Lung microvascular endothelial cell (primary cell): ENCODE results near the gene PAPLN. TPM values are rescaled to one million over a fixed set of nuclear protein-coding genes. Genes with fewer than 3 reads are reported as not detected.

Source experiments
- DNase-seq, 2 donors: peaks; one replicate each; pipeline versions ENCODE4 v3.0.0 to v3.0.0-alpha.2; 2010; ENCODE audit warnings: low read depth in 2 of 2
- total RNA-seq: library from RNA; depleted of rRNA; stranded (reverse); fragments of >200 nt; gene quantifications from 2 replicates; pipeline ENCODE4 v1.2.1, GENCODE V29; 2014

PAPLN gene
- total RNA-seq, 1 donor from 2014 or later = 48.4 TPM

- DNase-seq = no peak
Observed at GRCh38 chr14:73261075-73261474, 23.8 kb downstream of the PAPLN start.

GRCh38 chr14:73261520-73262426, 24.5 kb downstream of the PAPLN start:
- no peak for DNase-seq

DNA sequence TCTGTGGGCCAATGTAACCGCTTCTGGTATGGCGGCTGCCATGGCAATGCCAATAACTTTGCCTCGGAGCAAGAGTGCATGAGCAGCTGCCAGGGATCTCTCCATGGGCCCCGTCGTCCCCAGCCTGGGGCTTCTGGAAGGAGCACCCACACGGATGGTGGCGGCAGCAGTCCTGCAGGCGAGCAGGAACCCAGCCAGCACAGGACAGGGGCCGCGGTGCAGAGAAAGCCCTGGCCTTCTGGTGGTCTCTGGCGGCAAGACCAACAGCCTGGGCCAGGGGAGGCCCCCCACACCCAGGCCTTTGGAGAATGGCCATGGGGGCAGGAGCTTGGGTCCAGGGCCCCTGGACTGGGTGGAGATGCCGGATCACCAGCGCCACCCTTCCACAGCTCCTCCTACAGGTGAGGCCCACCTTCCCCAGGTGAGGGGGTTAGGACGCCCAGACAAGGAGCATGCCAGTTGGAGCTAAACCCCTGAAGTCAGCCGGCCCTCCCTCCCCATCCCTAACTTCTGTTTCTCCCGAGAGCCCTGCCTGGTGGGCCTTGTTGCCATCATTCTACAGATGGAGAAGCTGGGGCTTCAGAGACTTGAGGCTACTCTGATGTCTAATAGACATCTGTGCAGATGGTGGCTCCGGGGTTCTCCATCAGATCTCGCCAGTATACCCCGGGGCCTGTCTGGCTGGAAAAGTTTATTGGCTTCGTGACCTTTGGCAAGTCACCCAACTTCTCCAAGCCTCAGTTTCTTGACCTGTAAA, 25.3 kb downstream of the PAPLN start:
- DNase-seq = no peak

GRCh38 chr14:73263606-73264005, 26.3 kb downstream of the PAPLN start:
- no peak for DNase-seq

GRCh38 chr14:73264080-73264884, 27.0 kb downstream of the PAPLN start:
- DNase-seq = no peak

DNA sequence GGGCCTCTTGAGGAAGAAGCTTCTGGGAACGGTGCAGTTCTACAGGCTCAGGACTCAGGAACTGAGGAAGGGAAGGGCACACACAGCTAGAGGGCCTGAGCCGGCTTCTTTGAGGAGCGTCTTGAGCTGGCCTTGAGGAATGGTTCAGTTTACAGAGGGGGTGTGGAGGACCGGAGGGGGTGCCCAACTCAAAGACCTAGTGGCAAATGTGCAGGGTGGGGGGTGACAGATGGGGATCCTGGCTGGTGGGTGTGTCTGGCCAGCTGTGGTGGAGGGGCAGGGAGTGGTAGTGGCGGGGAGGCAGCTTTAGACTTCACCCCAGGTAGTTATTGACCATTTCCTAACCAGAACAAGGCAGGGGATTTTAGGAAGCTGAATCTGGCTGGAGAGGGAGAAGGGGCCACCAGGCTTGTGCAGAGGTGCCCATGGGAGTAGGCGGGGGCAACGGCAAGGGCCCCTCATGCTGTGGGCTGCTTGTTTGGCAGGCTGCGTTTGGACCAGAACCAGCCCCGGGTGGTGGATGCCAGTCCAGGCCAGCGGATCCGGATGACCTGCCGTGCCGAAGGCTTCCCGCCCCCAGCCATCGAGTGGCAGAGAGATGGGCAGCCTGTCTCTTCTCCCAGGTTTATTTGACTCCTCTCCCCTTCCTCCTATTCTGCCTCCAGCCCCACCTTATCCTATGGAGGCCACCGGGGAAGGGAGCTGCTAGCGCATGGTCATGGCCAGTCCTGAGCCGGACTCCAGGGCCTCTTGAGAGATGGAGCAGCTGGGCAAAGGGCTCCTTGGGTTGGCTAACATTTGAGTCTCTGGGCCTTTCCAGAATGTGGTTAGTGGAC, 27.8 kb downstream of the PAPLN start:
- DNase-seq = no peak

DNA sequence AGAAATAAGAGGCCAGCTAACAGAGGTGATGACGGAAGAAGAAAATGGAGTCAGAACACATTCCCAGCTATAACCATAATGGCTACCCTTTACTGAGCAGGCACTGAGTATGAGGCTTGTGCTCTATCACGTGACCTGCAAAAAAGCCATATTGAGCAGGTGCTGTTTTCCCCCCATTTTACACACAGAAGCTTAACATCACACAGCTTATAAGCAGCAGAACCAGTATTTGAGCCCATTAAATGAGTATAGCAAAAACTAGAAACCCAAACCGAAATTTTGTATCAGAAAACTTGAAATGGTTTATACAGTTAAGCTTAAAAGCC, 28.4 kb downstream of the PAPLN start:
- DNase-seq = no peak

DNA sequence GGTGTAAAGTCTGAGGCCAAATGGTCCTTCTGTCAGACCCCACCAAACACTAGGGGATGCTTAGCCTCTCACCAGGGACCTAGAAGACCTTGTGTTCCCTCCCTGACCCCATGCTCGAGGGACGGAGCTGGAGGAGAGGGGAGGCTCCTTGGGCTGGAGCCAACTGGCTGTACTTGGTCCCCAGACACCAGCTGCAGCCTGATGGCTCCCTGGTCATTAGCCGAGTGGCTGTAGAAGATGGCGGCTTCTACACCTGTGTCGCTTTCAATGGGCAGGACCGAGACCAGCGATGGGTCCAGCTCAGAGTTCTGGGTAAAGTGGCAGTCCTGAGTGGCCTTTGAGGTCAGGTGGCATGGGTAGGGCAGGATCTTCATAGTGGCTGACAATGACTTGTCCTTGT, 29.0 kb downstream of the PAPLN start:
- DNase-seq = no peak

GRCh38 chr14:73267474-73267873, 30.2 kb downstream of the PAPLN start:
- DNase-seq = no peak

DNA sequence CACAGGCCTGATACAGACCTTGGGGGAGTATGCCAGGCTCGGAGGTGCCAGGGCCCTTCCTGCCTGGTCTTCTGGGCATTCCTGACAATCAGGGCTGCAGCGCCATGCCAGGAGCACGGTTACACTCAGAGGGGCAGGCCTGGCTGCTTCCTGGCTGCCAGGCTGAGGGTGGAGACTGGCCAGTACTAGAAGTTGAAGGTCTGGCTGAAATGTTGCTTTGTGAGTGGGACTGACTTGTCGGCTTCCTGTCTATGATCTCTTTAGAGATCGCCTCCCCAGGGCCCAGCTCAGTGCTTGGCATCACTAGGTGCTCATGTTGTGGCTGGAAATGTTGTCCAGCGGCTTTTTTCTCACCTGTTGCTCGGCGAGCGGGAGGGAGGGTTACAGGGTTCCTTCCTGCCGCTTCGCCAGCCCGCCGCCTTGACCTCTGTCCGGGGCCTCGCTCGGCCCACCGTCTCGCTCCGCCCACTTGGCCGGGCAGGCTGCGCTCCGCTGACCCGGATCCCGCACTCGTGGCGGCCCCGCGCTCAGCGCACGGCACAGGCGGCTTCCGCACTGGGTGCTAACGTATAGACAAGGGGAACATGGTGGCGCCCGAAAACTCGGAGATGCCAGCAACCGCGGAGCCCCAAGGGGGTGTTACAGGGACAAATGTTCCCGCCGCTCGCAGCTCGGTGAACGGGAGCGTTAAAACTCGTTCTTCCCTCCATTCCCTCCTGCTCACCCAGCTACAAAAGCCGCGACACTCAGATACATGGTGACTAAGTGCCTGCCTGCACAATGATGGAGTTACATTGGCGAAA, 32.6 kb downstream of the PAPLN start:
- peak; percentile 41 to 50 for DNase-seq

- DNase-seq = no peak
Observed at GRCh38 chr14:73272393-73272792, 35.1 kb downstream of the PAPLN start.

DNA sequence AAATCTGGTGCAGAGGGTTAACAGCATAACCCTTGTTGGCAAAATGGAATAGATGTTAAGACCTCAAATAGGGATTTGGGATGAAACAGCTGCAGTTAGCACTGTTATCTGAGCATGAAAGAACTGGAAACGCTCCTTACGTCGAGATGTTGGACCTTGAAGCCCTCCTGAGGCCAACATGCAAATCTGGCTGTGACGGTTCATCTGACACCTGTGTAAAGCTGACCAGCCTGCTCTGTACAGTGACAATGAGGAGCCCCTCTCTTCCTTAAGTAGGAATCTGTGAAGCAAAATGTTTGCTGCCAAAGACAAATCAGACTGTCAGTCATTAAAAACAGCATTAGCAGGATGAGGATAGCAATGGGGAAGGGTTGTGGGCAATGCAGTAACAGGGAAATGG, 36.5 kb downstream of the PAPLN start:
- DNase-seq = no peak

GRCh38 chr14:73276836-73277235, 39.5 kb downstream of the PAPLN start:
- no peak for DNase-seq

GRCh38 chr14:73277376-73277775, 40.1 kb downstream of the PAPLN start:
- DNase-seq = no peak

GRCh38 chr14:73280903-73281302, 43.6 kb downstream of the PAPLN start:
- no peak for DNase-seq

DNA sequence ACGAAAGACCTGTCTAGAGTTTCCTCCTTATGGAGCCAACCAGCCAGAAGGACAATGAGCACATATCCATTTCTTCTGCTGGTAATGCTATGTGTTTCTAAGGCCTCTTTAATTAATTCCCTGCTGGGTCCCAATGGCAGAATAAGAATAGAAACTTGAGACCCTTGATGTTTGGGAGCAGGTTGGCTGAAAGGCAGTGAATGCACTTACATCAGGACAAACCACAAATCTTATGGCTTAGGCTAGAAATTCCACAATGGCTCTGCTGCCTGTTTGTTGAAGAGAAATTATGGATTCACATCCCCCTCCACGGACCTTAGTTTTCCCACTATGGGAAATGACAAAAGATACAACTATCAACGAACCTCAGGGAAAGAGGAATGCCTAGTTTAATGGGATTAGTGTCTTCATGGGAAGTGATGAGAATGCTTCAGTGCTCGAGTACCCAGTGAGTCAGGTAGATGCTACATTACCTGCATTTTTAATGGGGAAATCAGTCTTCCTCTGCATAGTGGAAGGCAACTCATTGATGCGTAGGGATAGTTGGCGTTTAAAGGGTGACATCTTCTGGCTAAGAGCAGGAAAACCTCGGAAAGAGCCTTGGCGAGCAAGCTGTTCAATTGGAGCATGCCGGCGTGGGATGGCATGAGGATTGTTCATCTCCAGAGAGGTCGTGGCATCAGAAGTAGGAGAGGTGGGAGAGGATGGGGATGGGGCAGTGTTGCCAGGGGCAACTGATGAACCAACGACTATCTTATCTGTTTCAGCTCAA, 46.5 kb downstream of the PAPLN start:
- peak in 1 of 2 donors; percentile 36 for DNase-seq

- no peak for DNase-seq
Observed at GRCh38 chr14:73285979-73286378, 48.7 kb downstream of the PAPLN start.

- no peak for DNase-seq
Observed at GRCh38 chr14:73286598-73286997, 49.3 kb downstream of the PAPLN start.

- no peak for DNase-seq
Observed at GRCh38 chr14:73287071-73287470, 49.8 kb downstream of the PAPLN start.

- no peak for DNase-seq
Observed at GRCh38 chr14:73289308-73289707, 52.0 kb downstream of the PAPLN start.
